ENCODE data around the gene CMTM4.
"Not testable (repeated sequence)": the region's sequence is repeated elsewhere in the genome, so short reads cannot be mapped to it uniquely, and the experiment has no call there.

Gene CMTM4

GRCh38 chr16:66692341-66692740 is 4.2 kb downstream of the CMTM4 start:
- CTCF ChIA-PET: interaction anchor here (0.9 to 2.4 kb wide), 4 partner anchors 30 to 285 kb away, joined by 3 to 11 read pairs (median 4); no protein-coding TSS in a partner anchor

GRCh38 chr16:66691234-66691633 is 5.3 kb downstream of the CMTM4 start:
- TF ChIP-seq CTCF (IDR thresholded peaks at IDR 0.05; ENCODE audit: control extremely low read depth, extremely low read depth, low read depth, missing control alignments): no peak
- CTCF ChIA-PET: interaction anchor here (0.8 to 2.4 kb wide), 6 partner anchors 33 to 284 kb away, joined by 3 to 11 read pairs (median 3); partner anchors contain the start of gene DYNC1LI2
- POLR2A ChIA-PET: no interaction called here
- DNase-seq (ENCODE audit: extremely low spot score): no peak

More at GRCh38 chr16:66692341-66692740, 4.2 kb downstream of the CMTM4 start:
- no peak for TF ChIP-seq CTCF (IDR thresholded peaks at IDR 0.05; ENCODE audit: control extremely low read depth, extremely low read depth, low read depth, missing control alignments)
- POLR2A ChIA-PET: no interaction called here
- no peak for DNase-seq (ENCODE audit: extremely low spot score)

- no peak for TF ChIP-seq CTCF (IDR thresholded peaks at IDR 0.05; ENCODE audit: control extremely low read depth, extremely low read depth, low read depth, missing control alignments)
- ChIA-PET POLR2A (no interaction called here), CTCF (interaction anchor here (0.6 to 2.4 kb wide), 5 partner anchors 20 to 177 kb away, joined by 3 to 11 read pairs (median 3); partner anchors contain the start of gene DYNC1LI2)
- no peak for DNase-seq (ENCODE audit: extremely low spot score)
These were observed 6.3 kb downstream of the CMTM4 start for GRCh38 chr16:66690106-66690847.

- no peak for TF ChIP-seq CTCF (IDR thresholded peaks at IDR 0.05; ENCODE audit: control extremely low read depth, extremely low read depth, low read depth, missing control alignments)
- ChIA-PET CTCF (no interaction called here), POLR2A (no interaction called here)
- DNase-seq (ENCODE audit: extremely low spot score): no peak
These were observed 7.3 kb downstream of the CMTM4 start for GRCh38 chr16:66689282-66689681.

GRCh38 chr16:66687906-66688625 is 8.5 kb downstream of the CMTM4 start:
- ChIA-PET POLR2A (no interaction called here), CTCF (interaction anchor here (1.6 kb wide), 1 partner anchor 11 kb away, joined by 4 read pairs; no protein-coding TSS in a partner anchor)
- no peak for DNase-seq (ENCODE audit: extremely low spot score)
- no peak for TF ChIP-seq CTCF (IDR thresholded peaks at IDR 0.05; ENCODE audit: control extremely low read depth, extremely low read depth, low read depth, missing control alignments)

GRCh38 chr16:66685501-66686115 is 10.9 kb downstream of the CMTM4 start:
- DNase-seq (ENCODE audit: extremely low spot score); POLR2A ChIA-PET: not testable (repeated sequence)
- CTCF ChIA-PET: interaction anchor here (1.3 to 3.0 kb wide), 2 partner anchors 33 to 34 kb away, joined by 3 to 13 read pairs; no protein-coding TSS in a partner anchor

All from GM10248 (cell line).